Subcutaneous adipose tissue (tissue), 4 donors: Measurements from ENCODE around the gene NOX4. TPM values are rescaled to one million over a fixed set of nuclear protein-coding genes. Genes with fewer than 3 reads are reported as not detected.

ENCODE experiments used
- CTCF ChIP-seq: fragments of 450-650 bp; IDR thresholded peaks from one replicate; pipeline ENCODE4 v1.5.1; 2016; ENCODE audit warnings: low read depth, mild to moderate bottlenecking, control low read depth, antibody characterized with exemption, moderate library complexity
- total RNA-seq, 4 donors: library from RNA; depleted of rRNA; stranded (reverse); fragments of >200 nt; gene quantifications; one replicate each; pipeline ENCODE4 v1.1.0, GENCODE V29; 2016

Gene NOX4
- total RNA-seq, result 10 to 100 TPM; 25.2 to 44.5 (median 28.5) TPM

- TF ChIP-seq CTCF, result no peak
Observed at GRCh38 chr11:89490981-89491690, at the start of gene NOX4. NOX4 (minus strand) TSS chr11:89491375; CDS start chr11:89491246, 129 bp downstream.

- TF ChIP-seq CTCF, result no peak
Observed at GRCh38 chr11:89540826-89541225, 49.7 kb upstream of the NOX4 start.

GRCh38 chr11:89537936-89538335 is 46.8 kb upstream of the NOX4 start:
- TF ChIP-seq CTCF, result no peak

- no peak for TF ChIP-seq CTCF
Observed at GRCh38 chr11:89536926-89537325, 45.8 kb upstream of the NOX4 start.

GRCh38 chr11:89535221-89535620 is 44.0 kb upstream of the NOX4 start:
- no peak for TF ChIP-seq CTCF

GRCh38 chr11:89529626-89530380 is 38.6 kb upstream of the NOX4 start:
- TF ChIP-seq CTCF, result no peak

GRCh38 chr11:89521792-89522191 is 30.6 kb upstream of the NOX4 start:
- no peak for TF ChIP-seq CTCF
